KOPT-K1 (cell line): ENCODE results near the gene CUX1.
"Not testable (repeated sequence)": the region's sequence is repeated elsewhere in the genome, so short reads cannot be mapped to it uniquely, and the experiment has no call there.

ENCODE experiments used
- H3K27ac ChIP-seq: fragments of 200-600 bp; sonication (generic); 2 replicates; pipeline ENCODE4 v1.5.1; 2016; ENCODE audit warnings: antibody characterized with exemption, mild to moderate bottlenecking, low read depth, low read length; ENCODE audit not compliant: poor library complexity, severe bottlenecking
- H3K36me3 ChIP-seq: fragments of 200-600 bp; sonication (generic); 2 replicates; pipeline ENCODE4 v1.5.1; 2017; ENCODE audit warnings: antibody characterized with exemption, mild to moderate bottlenecking, low read length, moderate library complexity; ENCODE audit not compliant: insufficient read depth
- H3K9me3 ChIP-seq: fragments of 200-600 bp; sonication (generic); 2 replicates; pipeline ENCODE4 v1.5.1; 2017; ENCODE audit warnings: antibody characterized with exemption, low read length, mild to moderate bottlenecking; ENCODE audit not compliant: insufficient read depth, poor library complexity, severe bottlenecking

CUX1 gene

DNA sequence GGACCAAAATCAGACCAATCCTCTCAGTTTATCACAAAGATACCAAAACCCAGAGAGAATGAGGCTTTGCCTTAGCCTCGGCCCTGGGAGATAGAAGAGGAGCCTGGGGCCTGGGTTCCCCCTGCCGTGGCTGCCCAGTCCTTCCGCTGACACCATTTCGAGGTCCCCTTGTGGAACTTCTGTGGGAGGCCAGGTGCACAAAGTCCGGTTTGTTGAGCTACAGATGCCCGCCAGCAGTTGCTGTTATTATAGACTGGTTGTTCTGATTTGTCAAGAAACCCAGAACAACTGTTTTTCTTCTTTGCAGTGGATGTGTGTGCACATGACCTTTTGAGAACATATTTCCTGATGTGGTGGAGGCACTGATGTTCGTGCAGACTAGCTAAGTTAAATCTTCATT lies 47.6 kb downstream of the CUX1 start:
- Histone ChIP-seq H3K9me3 (no peaks in the 10 kb centered on the region), H3K27ac (no peak overlapping the region), H3K36me3 (peaks cover 8% of the 10 kb centered on the region; the same call in 1 of the 2 replicates)

DNA sequence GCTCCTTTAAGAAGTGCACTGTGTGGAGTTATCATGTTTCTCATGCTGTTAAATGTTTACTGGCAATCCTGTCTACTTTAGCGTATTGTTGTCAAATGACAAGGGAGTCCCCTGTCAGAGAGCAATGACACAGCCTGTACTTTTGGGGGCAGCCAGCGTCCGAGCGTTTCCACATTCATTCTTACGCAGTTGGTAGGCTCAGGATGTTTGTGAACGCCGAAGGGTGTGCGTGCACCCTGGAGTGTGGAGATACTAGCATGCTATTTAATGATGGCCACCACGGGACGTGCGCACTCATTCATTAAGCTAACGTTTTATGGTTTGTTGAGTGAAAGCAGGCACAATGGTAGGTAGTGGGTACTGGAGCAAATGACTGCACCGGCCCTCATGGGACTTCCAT lies 48.0 kb downstream of the CUX1 start:
- H3K9me3 ChIP-seq: no peaks in the 10 kb centered on the region
- H3K27ac ChIP-seq: no peak overlapping the region
- H3K36me3 ChIP-seq: peaks cover 8% of the 10 kb centered on the region; the same call in 1 of the 2 replicates

DNA sequence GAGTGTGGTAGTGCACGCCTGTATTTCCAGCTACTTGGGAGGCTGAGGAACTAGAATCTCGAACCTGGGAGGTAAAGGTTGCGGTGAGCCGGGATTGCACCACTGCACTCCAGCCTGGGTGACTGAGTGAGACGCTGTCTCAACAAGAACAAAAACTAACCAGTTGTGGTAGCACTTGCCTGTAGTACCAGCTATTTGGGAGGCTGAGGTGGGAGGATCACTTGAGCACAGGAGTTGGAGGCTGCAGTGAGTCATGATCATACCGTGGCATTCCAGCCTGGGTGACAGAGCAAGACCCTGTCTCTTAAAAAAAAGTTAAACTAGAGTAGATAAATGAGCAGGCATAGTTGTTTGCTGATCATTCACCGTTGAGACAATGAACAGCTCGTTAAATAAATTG lies 48.9 kb downstream of the CUX1 start:
- Histone ChIP-seq H3K9me3 (no peaks in the 10 kb centered on the region), H3K36me3 (peaks cover 8% of the 10 kb centered on the region; the same call in 1 of the 2 replicates), H3K27ac (no peak overlapping the region)

DNA sequence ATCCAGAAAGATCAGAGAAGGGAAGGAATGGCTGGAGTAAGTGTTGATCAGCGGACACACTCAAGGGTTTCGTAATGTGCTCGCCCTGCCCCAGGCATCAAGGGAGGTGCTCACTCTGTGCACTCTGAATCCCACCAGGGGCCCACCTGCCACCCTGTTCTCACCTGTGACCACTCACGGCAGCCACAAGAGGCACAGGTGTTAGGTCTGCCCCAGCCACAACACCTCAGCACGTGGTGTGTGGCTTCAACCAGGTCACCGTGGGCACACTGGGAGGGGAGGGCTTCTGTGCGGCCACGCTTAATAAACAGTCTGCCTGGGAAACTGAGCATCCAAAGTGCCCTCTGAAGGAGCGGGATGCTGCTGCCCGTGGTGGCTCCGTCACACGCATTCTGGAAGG lies 49.8 kb downstream of the CUX1 start:
- H3K9me3 ChIP-seq: no peaks in the 10 kb centered on the region
- peaks cover 8% of the 10 kb centered on the region; the same call in 1 of the 2 replicates for H3K36me3 ChIP-seq
- H3K27ac ChIP-seq: no peak overlapping the region

DNA sequence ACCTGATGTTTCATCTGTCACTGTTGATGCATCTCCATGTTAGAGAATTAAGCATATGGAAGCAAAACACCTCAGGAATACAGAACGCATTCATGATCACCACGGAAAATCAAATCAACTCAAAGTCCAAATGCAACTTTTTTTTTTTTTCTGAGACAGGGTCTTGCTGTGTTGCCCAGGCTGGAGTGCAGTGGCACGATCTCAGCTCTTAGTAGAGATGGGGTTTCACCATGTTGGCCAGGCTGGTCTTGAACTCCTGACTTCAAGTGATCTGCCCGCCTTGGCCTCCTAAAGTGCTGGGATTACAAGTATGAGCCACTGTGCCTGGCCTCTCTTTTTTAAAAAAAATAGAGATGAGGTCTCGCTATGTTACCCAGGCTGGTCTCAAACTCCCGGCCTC lies 50.3 kb downstream of the CUX1 start:
- H3K9me3 ChIP-seq, H3K36me3 ChIP-seq, H3K27ac ChIP-seq: not testable (repeated sequence)

DNA sequence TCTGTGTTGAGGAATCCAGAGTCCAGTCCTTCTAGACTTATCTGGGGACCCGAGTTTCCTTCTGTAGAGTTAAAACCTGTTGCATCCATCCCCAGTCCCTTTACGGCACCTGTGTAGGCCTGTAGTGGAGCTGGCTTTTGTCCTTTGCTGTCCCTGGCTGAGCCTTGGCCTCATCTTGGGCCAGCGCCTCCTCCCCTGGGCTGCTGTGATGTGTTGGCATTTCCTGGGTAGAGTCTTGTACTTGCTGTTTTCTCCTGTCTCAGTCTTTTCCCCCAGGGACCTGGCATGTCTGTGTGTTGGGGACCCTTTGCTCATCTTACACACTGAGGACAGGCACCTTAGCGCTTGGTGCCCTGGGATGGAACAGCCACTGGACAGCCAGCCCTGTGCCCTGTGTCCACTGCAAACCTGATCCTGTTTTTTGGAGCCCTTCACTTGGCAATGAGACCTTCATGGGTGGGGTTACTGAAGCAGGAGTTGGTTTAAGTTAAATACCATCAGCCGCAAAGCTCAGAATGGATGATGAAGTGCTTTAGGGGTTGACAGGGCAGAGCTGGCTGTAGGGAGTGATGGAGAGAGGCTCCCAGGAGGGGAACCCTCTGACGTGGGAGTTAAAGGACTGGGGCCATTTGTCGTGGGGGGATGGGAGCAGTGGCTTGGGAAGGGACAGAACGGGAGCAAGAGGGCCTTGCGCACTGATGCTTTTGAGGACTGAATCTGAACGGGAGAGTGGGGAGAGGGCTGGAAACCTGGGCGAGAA lies 50.9 kb downstream of the CUX1 start:
- Histone ChIP-seq H3K36me3 (peaks cover 8% of the 10 kb centered on the region; the same call in 1 of the 2 replicates), H3K9me3 (no peaks in the 10 kb centered on the region), H3K27ac (no peak overlapping the region)

DNA sequence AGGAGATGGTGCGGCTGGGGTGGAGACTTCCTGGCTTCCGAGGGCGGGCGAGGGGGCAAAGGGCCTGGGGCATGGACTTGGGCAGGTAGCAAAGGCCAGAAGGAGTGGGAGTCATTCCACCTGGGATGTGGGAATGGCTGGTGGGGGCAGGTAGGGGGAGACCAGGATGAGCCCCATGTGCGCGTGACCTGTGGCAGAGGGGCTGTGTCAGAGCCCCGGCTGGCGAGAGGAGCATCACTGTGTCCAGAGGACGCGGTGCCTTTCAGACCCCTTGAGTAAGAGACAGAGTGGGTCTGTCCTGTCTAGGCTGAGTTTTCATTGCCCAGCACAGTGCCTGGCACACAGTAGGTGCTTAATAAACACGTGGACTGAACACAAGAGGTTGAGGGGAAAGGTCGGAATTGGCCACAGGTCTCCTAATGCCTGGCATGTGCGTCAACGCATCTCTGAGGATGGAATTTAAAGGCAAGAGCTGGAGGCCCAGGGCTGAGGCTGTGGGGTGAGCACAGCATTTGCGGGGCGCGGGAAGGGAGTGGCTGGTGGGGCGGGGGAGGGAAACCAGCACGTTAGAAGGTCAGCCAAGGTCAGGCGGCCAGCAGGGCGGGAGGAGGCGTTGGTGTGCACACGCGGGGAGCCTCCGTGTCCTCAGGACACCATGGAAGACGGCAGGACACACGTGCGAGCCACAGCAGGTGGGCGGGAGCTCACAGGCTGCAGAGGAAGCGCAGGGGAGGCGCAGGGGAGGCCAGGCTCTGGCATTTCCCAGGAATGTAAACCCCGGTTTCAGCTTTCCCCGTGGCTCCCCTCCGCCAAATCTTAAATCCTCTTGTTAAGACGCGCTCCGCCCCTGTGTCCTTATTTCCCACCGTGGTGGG lies 51.8 kb downstream of the CUX1 start:
- H3K27ac ChIP-seq: peak overlapping the region; percentile 13
- peaks cover 8% of the 10 kb centered on the region; the same call in 1 of the 2 replicates for H3K36me3 ChIP-seq
- no peaks in the 10 kb centered on the region for H3K9me3 ChIP-seq

DNA sequence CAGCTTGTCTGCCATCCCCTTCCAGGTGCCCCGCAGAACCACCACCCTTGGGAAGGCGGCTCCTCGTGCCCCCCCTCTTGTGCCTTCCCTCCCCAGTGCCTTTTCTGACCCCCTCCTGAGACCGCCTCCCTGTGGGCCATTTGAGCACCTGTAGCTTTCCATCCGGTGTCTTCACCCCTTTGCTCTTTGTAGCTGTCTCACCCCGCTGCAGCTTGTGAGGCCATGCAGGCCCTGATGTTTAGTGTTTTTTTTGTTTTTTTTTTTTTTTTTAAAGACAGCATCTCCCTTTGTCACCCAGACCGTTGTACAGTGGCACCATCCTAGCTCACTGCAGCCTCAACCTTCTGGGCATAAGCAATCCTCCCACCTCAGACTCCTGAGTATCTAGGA lies 52.5 kb downstream of the CUX1 start:
- Histone ChIP-seq H3K27ac (peak overlapping the region; percentile 13), H3K36me3 (peaks cover 8% of the 10 kb centered on the region; the same call in 1 of the 2 replicates), H3K9me3 (no peaks in the 10 kb centered on the region)

DNA sequence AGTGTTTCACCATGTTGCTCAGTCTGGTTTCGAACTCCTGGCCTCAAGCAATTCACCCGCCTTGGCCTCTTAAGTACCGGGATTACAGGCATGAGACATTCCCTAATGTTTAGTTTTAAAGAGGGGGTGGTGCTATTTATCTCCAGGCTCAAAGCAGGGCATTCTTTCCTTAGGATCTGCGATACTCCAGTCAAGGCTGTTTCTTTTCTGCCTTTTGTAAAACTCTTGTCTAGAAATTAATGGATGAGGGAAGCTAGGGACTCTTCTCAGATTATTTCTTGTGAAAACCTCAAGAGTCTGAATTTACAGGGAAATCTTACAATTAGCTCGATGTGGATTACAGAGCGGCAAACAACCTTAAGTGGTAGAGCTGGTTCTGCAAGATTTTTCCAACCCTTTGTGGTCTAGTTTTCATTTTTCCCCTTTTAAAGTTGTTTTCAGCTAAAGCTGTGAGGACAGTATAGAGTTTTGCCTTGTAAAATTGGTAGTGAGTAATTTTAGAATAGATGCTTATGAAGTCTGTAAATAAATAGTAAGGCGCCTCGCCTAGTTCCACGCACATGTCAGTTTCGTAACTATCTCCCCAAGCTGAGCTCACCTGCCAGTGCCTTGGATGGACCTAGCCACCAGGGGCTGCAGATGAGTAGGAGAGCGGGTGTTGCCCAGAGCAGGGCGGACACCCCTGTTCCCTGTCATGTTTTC lies 53.1 kb downstream of the CUX1 start:
- H3K9me3 ChIP-seq: no peaks in the 10 kb centered on the region
- peak overlapping the region; percentile 13 for H3K27ac ChIP-seq
- peaks cover 3% of the 10 kb centered on the region; the same call in 1 of the 2 replicates for H3K36me3 ChIP-seq

DNA sequence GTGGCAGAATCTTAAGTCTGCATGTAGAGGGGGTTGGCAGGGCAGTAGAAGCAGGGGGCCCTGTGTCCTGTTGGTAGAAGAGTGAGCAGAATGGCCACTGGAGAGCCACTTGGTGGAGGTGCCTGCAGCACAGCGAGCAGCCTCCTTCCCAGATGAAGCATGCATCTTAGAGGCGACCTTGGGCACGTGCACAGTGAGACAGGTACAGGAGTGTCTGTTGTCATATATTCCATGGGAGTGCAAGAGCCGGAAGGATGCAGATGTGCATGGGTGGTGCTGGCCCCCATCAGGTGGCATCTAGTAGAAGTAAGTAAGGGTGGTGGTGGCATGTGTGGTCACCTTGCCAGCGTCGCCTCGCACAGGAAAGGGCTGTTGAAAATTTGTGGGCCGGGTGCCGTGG lies 53.9 kb downstream of the CUX1 start:
- H3K36me3 ChIP-seq: no peaks in the 10 kb centered on the region; the same call in 1 of the 2 replicates
- H3K27ac ChIP-seq: no peak overlapping the region
- no peaks in the 10 kb centered on the region for H3K9me3 ChIP-seq

DNA sequence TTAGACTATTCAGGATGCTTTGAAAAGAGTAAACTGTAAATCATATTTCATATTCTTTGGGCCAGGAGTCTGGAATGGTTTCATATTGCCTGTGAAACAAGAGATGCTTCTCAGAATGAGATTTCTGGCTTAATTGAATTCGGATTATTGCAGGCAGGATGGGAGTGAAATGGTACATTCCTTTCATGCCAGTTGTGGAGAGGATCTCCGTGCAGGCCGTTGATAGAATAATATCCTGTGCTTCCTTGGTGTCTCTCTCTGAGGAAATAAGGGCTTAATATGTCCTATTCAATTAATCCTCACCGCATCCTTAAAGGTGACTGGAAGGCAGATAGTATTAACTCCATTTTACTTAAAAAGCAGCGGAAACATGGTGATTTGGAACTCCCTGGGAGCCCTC lies 56.6 kb downstream of the CUX1 start:
- no peaks in the 10 kb centered on the region; the same call in 1 of the 2 replicates for H3K36me3 ChIP-seq

DNA sequence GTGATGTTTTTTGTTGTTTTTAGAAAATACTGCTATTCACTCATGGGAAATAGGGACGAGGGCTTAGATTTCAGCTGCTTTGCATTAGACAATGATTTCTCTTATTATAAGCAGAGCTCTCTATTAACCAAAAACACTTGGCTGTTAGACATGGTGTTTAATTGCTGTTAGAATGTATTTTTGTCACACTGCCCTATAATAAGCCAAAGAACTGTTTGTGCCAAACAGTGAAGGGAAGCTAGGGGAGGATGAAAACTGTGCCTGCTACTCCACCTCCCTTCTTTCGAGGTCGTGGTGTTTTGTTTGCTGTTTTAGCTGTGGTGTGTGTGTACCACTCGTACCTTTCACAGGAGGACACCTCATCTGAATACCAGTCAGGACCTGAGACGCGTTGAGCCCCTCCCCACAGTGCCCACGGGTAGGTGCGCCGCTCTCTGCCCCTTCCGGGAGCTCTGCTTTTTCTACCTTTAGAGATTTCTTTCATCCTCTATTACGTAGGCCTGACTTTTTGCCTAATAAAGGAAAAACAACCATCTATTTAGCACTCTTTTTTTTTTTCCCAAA lies 57.9 kb downstream of the CUX1 start:
- no peaks in the 10 kb centered on the region for H3K9me3 ChIP-seq
- H3K27ac ChIP-seq: no peak overlapping the region
- no peaks in the 10 kb centered on the region; the same call in 1 of the 2 replicates for H3K36me3 ChIP-seq

More for the DNA sequence above, 56.6 kb downstream of the CUX1 start:
- Histone ChIP-seq H3K27ac (no peak overlapping the region), H3K9me3 (no peaks in the 10 kb centered on the region)

DNA sequence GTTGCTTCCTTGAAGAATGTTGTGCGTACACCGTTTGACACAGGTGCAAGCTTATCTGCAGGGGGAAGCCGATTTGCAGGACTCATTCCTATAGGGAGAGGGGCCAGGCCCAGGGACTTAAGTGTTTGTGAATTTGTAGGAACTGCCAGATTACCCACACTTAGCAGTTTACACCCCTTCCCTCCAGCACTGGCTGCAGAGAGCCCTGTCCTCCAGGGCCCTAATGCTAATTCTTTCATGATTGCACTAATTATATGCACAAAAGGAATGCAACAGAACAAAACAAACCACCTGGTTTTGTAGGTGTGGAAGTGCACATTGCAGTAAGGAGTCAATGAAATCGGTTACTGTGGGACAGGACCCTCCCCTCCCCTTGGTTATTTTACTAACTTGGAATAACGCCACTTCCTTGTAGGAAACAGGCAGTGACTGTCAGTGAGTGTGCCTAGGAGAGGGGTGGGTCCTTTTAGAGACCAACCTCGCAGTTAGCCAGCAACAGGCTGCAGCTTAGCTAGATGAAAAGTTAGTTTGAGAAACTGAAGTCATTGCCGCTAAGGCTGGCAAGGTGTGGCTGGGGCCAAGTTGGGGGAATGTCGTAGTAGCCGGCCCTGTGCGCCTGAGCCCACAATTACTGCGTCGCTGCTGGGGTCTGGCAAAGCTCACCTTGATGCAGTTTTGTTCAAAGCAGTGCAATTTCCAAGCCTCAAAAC lies 60.6 kb downstream of the CUX1 start:
- Histone ChIP-seq H3K9me3 (no peaks in the 10 kb centered on the region), H3K27ac (no peak overlapping the region), H3K36me3 (no peaks in the 10 kb centered on the region; the same call in 1 of the 2 replicates)

DNA sequence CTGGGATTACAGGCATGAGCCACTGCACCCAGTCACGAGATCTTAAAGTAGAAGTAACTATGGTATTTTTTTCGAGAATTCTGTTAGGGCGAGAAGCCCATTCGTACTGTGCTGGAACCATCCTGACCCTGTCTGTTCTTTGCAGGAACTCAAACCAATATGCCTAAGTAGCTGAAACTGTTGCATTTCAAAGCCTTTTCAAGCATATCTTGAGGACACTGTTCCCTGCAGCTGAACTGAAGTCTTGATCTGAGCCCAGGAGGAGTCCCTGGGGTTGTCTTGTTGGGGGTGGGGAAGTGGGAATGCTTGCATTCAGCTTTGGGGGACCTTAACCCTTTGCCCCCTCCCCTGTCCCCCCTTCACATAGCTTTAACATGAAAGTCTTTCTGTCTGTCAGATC lies 61.5 kb downstream of the CUX1 start:
- no peaks in the 10 kb centered on the region; the same call in 1 of the 2 replicates for H3K36me3 ChIP-seq
- no peak overlapping the region for H3K27ac ChIP-seq
- no peaks in the 10 kb centered on the region for H3K9me3 ChIP-seq
